DMS153 treated with DMSO at 0.1 percent for 48 hours (cell line): ENCODE results near the gene SPACA5B.
"Not testable (repeated sequence)": the region's sequence is repeated elsewhere in the genome, so short reads cannot be mapped to it uniquely, and the experiment has no call there.

Experiments
- DNase-seq: peaks from one replicate; lab custom pipeline; 2025; ENCODE audit not compliant: unreplicated experiment; lab: John Stamatoyannopoulos, UW

SPACA5B gene

GRCh38 chrX:48130326-48130725, at the start of gene SPACA5B:
TSS of gene SPACA5B (plus strand) at chrX:48130626. CDS start at chrX:48130688, 62 bp downstream.
- DNase-seq: not testable (repeated sequence)

DNA sequence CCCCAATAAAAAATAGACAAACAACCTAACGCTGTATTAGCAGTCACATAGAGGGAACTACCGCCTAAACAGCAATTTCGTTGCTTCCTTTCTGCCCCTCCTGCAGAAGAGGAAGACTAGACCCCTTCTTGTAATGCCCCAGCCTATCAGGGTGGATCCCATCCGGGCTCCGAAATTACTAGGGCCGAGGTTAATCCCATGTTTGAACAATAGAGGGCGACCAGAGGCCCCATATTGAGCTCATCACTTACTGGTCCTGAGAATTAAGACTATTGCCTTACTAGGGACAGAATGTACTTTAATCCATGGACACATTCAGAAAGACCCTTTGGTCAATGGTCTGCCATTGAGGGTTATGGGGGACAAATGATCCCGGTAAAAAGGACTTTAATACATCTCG, 47.2 kb upstream of the SPACA5B start:
- DNase-seq: peak; percentile 16

- DNase-seq: no peak
These were observed 46.7 kb upstream of the SPACA5B start for GRCh38 chrX:48083706-48084105.

DNA sequence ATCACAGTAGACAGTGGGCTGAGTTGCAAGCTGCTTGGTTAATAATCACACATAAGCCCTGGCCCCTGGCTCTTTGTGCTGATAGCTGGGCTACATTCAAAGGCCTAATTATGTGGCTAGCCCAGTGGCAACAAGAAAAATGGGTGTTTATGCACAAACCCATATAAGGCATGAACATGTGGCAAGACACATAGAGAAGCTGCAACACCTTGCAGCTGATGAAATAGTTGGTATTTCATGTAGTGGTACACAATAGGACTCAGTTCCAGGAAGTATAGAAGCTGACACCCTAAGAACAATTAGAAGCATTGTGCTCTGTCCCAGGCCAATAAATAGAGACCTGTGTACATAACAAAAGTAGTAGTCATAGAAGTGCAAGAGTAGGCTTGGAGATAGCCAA, 44.3 kb upstream of the SPACA5B start:
- DNase-seq: no peak

DNA sequence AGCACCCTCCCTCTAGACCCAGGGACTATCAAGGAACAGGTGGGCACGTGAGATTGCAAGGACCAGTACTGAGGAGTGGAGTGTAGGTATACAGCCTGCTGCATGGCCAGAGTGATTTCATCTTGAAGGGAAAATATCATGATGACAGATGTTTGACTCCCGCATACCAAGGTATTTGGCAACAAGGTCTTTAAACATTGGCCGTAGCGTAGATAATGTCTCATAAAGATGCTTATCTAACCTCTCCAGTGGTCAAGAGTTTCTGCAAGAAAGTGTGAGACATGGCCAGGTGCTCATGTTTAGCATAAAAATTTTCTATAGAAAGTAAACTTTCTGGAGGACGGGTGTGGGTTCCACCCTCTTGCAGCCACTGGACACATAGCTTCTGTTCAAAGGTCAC, 40.3 kb upstream of the SPACA5B start:
- no peak for DNase-seq

GRCh38 chrX:48092558-48092957, 37.9 kb upstream of the SPACA5B start:
- DNase-seq: not testable (repeated sequence)

DNA sequence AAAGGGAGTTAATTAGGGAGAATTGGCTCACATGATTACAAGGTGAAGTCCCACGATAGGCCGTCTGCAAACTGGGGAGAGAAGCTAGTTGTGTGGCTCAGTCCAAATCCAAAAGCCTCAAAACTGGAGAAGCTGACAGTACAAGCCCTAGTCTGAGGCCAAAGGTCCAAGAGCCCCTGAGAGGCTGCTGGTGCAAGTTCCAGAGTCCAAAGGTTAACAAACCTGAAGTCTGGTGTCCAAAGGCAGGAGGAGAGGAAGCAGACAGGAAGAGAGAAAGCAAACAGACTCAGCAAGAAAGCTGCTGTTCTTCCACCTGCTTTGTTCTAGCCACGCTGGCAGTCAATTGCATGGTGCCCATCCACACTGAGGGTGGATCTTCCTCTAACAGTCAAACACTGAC, 29.0 kb upstream of the SPACA5B start:
- DNase-seq: no peak

GRCh38 chrX:48102874-48103374, 27.5 kb upstream of the SPACA5B start:
- no peak for DNase-seq

DNA sequence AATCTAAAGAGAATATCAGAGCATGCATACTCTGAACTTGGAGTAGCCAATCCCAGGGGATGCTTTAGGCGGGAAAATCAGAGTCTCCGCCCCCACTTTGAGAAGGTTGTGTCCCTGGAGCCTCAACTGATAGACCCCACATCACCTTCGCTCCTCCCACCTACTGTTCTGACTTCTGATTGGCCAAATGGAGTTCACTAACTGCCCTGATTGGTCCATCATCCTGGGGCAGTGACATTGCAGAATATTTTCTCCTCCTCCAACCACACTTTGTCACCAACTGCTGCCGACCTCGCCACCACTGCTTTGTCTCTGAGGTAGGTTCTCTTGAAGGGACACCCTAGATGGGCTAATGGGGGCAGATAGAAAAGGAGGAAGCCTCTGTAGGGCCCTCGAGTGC, 22.7 kb upstream of the SPACA5B start:
- peak; percentile 6 for DNase-seq

DNA sequence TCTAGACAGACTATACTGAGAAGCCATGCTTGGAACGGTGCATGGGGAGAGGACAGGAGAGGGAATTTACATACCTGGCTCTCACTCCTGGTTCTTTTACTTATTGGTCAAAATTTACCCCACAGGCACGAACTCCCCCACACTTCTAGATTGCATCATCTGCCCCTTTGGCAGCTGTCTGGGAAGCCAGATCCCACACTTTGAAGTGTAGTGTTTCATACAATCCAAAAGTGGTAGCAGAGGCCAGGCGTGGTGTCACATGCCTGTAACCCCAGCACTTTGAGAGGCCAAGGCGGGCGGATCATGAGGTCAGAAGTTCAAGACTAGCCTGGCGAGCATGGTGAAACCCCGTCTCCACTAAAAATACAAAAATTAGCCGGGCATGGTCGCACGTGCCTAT, 5.1 kb upstream of the SPACA5B start:
- DNase-seq: not testable (repeated sequence)

- not testable (repeated sequence) for DNase-seq
These were observed 1.9 kb downstream of the SPACA5B start for GRCh38 chrX:48132308-48132844.

GRCh38 chrX:48139076-48139475, 8.7 kb downstream of the SPACA5B start:
- DNase-seq: not testable (repeated sequence)

GRCh38 chrX:48141810-48142508, 11.5 kb downstream of the SPACA5B start:
- DNase-seq: not testable (repeated sequence)

GRCh38 chrX:48142697-48143096, 12.3 kb downstream of the SPACA5B start:
- DNase-seq: not testable (repeated sequence)

GRCh38 chrX:48153769-48154168, 23.3 kb downstream of the SPACA5B start:
- no peak for DNase-seq

DNA sequence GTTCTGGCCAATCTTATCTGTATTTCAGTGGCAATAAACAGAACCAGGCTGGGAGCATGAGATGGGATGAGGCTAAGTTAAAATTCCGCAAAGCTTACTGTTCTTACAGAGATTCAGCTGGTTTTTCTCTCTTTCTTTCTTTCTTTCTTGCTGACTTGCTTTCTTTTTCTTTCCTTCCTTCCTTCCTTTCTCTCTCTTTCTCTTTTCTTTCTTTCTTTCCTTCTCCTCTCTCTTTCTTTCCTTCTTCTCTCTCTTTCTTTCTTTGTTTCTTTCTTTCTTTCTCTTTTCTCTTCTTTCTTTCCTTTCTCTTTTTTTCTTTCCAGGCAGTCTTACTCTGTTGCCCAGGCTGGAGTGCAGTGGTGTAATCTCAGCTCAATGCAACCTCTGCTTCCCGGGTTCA, 24.4 kb downstream of the SPACA5B start:
- no peak for DNase-seq

- no peak for DNase-seq
These were observed 25.6 kb downstream of the SPACA5B start for GRCh38 chrX:48156014-48156413.

GRCh38 chrX:48165241-48165640, 34.8 kb downstream of the SPACA5B start:
- no peak for DNase-seq

DNA sequence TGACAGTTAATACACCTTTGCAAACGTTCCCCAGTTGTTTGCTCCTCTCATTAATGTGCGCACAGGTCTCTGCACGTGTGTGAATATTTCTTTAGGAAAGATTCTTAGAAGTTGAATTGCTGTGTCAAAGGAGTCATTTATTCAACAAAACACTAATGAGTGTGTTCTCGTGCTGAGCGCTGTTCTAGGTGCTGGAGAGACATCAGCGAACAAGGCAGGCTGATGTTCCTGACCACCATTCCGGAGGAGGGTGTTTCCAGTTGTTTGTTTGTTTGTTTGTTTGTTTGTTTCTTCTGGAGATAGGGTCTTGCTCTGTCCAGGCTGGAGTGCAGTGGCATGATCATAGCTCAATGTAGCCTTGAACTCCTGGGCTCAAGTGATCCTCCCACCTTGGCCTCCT, 35.9 kb downstream of the SPACA5B start:
- not testable (repeated sequence) for DNase-seq

GRCh38 chrX:48179691-48180090, 49.3 kb downstream of the SPACA5B start:
- no peak for DNase-seq

DNA sequence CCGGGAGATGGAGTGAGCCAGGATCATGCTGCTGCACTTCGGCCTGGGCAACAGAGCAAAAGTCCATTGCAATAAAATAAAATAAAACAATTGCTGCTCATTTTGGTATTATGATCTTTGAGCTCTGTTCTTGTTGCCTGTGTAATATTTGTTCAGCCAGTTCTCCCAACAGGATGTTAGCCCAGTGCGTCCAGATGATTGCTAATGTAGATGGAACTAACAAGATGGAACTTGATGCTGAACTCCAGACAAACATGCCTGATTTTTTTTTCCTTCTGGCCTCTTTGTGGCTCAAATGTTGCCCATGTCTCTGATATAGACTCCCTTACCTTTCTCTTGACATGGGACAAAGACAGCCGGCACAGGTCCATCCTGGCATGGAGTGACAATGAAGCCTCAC, 50.4 kb downstream of the SPACA5B start:
- no peak for DNase-seq

GRCh38 chrX:48181882-48182281, 51.5 kb downstream of the SPACA5B start:
- DNase-seq: not testable (repeated sequence)
